NCI-H1694 (cell line): ENCODE results near the gene STARD10.

ENCODE experiments used
- DNase-seq: peaks from one replicate; lab custom pipeline; 2025; lab: John Stamatoyannopoulos, UW

Gene STARD10

GRCh38 chr11:72745511-72745910, 48.3 kb downstream of the STARD10 start:
- no peak for DNase-seq

GRCh38 chr11:72744474-72744873, 49.4 kb downstream of the STARD10 start:
- DNase-seq = no peak

GRCh38 chr11:72743321-72744221, 50.3 kb downstream of the STARD10 start:
- peak; percentile 89 for DNase-seq

- no peak for DNase-seq
Observed at GRCh38 chr11:72742513-72743320, 51.1 kb downstream of the STARD10 start.

GRCh38 chr11:72741849-72742512, 51.9 kb downstream of the STARD10 start:
- no peak for DNase-seq

- DNase-seq = no peak
Observed at GRCh38 chr11:72741429-72741833, 52.4 kb downstream of the STARD10 start.

- DNase-seq = no peak
Observed at GRCh38 chr11:72740562-72741428, 53.1 kb downstream of the STARD10 start.

GRCh38 chr11:72740060-72740424, 53.8 kb downstream of the STARD10 start:
- no peak for DNase-seq

GRCh38 chr11:72739240-72740059, 54.4 kb downstream of the STARD10 start:
- no peak for DNase-seq

- no peak for DNase-seq
Observed at GRCh38 chr11:72738199-72739141, 55.4 kb downstream of the STARD10 start.

GRCh38 chr11:72737336-72737735, 56.5 kb downstream of the STARD10 start:
- DNase-seq = no peak

- DNase-seq = no peak
Observed at GRCh38 chr11:72736452-72737069, 57.3 kb downstream of the STARD10 start.

- DNase-seq = no peak
Observed at GRCh38 chr11:72735495-72736027, 58.3 kb downstream of the STARD10 start.

- DNase-seq = no peak
Observed at GRCh38 chr11:72732329-72732728, 61.5 kb downstream of the STARD10 start.

- no peak for DNase-seq
Observed at GRCh38 chr11:72730737-72731136, 63.1 kb downstream of the STARD10 start.

- DNase-seq = no peak
Observed at GRCh38 chr11:72730243-72730642, 63.6 kb downstream of the STARD10 start.

GRCh38 chr11:72727521-72727920, 66.3 kb downstream of the STARD10 start:
- DNase-seq = no peak

GRCh38 chr11:72726266-72727220, 67.3 kb downstream of the STARD10 start:
- no peak for DNase-seq
